ENCODE data around the gene CHST11.

CHST11 gene

GRCh38 chr12:104721039-104721405 is 264.3 kb downstream of the CHST11 start:
- no peak for DNase-seq (ENCODE audit: low spot score)

GRCh38 chr12:104721936-104722335 is 265.2 kb downstream of the CHST11 start:
- DNase-seq (ENCODE audit: low spot score) = no peak

DNA sequence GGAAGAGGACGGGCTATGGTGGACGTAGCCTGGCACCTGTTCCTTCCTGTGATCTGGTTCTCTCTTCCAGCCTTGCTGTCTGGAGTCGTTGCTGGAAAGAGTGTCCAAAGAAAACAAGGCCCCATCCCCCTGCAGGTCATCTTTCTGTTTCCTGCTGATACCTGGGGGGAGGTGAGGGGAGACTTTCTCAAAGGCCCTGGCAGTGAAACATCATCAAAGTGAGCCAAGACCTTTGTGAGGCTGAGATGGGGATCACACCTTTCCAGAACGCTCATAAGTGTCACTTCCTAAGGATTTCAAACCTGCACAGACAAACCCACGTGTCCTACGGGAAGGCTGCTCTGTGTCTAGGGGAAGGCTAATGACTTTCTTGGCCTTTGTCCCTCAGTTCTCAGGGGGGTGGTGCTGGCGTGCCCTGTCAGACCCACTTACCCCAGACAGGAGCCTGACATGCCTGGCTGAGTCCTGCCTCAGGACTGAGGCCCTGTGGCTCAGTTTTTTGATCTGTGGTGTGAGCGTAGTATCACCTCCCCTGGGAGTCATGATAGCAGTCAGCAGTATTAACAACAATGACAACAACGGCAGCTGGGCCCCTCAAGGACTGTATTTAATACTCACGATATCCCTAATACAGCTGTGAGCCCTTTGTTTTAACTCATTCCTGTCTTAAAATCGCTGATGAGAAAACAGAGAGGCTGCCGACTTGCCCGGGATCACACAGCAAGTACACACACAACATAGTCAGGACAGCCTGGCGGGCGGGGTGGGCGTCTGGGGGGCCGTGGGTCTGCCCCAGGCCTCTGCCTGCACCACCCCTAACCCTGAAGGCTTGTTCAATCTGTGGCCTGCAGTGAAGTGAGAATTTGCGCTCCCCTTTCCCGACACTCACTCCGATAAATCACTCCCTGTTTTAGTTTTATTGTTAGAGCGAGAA is 266.1 kb downstream of the CHST11 start:
- DNase-seq (ENCODE audit: low spot score) = no peak

- DNase-seq (ENCODE audit: low spot score) = no peak
Observed at GRCh38 chr12:104723895-104724294, 267.1 kb downstream of the CHST11 start.

- DNase-seq (ENCODE audit: low spot score) = no peak
Observed at GRCh38 chr12:104724992-104725585, 268.3 kb downstream of the CHST11 start.

- DNase-seq (ENCODE audit: low spot score) = no peak
Observed at GRCh38 chr12:104725610-104726009, 268.9 kb downstream of the CHST11 start.

- DNase-seq (ENCODE audit: low spot score) = no peak
Observed at GRCh38 chr12:104727726-104728465, 271.1 kb downstream of the CHST11 start.

DNA sequence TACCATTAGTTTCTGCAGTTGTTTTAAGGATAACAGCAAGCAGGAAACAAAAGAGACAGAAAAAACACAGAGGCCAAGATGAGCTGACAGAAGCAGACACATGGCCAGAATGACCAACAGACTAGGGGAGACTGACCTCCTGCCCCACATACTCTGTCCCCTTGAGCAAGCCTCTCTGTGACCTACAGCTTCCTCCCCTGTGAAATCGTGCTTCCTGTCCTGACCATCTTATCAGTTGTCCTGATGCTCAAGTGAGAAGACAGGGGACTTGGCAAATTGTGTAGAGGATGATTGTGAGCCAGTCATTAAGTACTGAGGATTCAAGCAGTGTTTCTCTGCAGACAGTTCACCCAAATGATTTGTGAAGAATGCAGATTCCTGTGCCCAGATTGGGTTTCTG is 272.3 kb downstream of the CHST11 start:
- DNase-seq (ENCODE audit: low spot score) = no peak

DNA sequence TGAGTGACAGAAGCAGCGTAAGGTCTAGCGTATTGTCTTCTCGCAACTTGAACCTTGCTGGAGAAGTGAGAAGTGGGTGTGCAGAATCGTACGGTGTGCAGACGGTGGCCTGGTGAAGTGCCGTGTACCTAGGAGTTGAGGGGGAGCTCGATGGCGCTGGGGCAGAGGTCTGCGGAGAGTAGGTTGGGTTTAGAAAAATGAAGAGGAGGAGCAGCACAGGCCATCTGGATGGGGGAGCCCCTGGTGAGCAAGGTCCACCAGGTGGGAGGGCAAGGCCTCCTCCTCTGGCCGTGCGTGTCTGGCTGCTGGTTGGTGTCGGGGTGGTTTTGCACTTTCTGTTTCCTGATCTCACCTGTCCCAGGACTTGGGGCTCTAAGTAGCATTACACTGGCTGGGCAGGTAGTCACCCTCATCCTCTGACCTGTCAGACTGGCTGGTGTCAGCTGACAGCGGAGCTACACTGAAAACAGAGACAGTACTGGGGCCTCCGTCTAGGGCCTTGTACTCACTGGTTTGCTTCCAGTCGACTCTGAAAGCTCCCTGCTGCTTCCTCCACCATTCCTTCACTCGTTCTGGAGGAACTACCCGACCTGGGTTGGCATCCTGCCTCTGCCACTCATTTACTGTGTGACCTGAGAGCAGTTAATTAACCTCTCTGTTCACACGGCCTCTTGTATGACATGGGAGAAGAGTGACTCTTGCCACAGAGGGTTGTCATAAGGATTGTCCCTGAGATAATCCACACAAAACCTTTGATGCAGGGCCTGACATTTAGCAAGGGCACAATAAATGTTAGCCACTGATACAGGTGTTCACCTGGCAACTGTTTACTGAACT is 273.1 kb downstream of the CHST11 start:
- DNase-seq (ENCODE audit: low spot score) = no peak

- DNase-seq (ENCODE audit: low spot score) = no peak
Observed at GRCh38 chr12:104730763-104731162, 274.0 kb downstream of the CHST11 start.

- no peak for DNase-seq (ENCODE audit: low spot score)
Observed at GRCh38 chr12:104733717-104734175, 277.0 kb downstream of the CHST11 start.

- DNase-seq (ENCODE audit: low spot score) = no peak
Observed at GRCh38 chr12:104734541-104735095, 277.9 kb downstream of the CHST11 start.

DNA sequence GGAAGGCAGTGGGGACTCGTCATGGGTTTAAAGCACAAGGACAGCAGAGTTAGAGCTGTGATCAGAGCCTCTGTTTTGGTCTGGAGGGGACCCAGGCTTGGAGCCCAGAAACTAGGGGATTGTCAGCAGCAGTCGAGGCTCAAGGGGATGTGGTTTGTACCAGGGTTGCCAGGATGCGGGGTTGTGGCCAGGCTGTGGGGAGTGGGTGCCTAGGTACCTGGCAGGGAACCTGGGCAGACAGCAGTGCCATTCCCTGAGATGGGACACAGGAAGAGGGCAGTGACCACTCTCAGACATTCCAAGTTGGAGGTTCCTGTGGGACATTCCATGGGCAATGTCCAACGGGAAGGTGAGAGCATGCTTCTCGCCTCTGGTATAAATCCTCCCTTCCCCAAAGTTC is 279.1 kb downstream of the CHST11 start:
- no peak for DNase-seq (ENCODE audit: low spot score)

DNA sequence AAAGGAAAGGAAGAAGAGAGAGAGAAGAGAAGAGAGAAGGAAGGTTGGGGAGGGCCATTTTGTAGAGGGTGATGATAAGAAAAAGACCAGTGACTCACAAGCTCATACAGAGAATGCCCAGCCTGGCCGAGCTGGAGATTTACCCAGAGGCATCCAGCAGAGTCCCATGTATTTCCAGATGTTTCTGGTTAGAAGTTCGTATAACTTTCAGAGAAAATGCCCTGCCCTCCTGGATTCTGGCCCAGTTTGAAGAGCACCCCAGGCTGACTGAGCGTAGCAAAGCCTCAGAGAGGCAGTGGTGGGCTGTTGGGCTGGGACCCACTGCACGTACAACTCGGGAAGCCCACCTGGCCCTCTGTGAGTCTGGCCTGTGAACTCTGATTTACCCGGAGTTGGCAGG is 279.6 kb downstream of the CHST11 start:
- DNase-seq (ENCODE audit: low spot score) = no peak

GRCh38 chr12:104737113-104737512 is 280.4 kb downstream of the CHST11 start:
- DNase-seq (ENCODE audit: low spot score) = no peak

- DNase-seq (ENCODE audit: low spot score) = no peak
Observed at GRCh38 chr12:104737791-104738301, 281.1 kb downstream of the CHST11 start.

DNA sequence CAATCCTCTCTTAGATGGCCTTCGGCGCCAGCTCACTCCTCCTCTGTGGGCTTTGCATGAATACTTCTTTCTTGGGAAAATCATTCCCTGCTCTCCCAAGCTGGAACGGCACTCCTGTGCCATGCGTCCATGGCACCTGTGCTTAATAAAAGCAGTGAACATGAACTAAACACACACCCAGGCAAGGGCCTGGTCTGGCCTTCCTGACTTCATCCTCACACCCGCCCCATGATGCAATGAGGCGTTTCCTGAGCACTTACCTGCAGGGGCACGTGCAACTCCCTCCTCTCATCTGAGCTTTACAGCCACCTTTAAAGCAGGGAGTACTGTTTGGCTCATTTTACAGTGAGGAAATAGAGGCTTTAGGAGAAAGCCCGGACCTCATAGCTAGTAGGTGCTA is 281.6 kb downstream of the CHST11 start:
- no peak for DNase-seq (ENCODE audit: low spot score)

DNA sequence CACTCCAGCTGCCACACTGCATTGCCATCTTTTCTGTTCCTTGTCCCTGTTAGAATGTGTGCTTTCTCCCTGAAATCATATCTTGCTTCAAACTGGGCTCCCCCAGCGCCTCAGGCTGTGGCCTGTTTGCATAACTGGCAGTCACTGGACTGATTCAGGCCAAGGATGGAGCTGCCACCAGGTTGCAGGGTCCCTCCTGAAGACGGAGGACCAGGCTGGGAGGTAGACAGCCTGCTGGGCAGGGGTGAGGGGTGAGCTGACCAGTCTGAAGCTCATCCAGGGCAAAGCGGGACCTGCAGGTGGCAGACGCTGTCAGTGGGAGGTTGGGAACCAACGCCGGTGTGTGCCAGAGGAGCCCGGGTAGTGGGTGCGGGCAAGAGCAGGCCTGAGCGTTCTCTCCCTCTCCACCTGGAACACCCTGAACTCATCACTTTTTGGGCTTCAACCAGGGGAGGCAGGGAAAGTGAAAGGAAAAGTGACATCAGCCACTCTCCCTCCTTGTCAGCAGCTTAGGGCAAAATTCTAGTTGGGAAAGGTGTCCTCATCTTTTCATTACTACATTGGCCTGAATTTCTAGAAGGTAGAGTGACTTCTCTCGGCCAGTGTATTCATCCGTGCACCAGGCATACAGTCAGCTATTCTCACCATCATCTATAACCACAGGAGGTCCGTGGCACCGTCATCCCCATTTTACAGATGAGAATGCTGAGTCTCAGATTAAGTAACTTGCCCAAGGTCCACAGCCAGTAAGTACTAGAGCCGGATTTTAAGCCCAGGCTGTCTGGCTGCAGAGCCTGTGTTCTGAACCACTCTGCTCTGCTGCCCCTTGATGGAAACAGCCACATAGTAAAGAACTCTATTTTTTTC is 282.3 kb downstream of the CHST11 start:
- no peak for DNase-seq (ENCODE audit: low spot score)

- peak; percentile 71 for DNase-seq (ENCODE audit: low spot score)
Observed at GRCh38 chr12:104740668-104741067, 283.9 kb downstream of the CHST11 start.

DNA sequence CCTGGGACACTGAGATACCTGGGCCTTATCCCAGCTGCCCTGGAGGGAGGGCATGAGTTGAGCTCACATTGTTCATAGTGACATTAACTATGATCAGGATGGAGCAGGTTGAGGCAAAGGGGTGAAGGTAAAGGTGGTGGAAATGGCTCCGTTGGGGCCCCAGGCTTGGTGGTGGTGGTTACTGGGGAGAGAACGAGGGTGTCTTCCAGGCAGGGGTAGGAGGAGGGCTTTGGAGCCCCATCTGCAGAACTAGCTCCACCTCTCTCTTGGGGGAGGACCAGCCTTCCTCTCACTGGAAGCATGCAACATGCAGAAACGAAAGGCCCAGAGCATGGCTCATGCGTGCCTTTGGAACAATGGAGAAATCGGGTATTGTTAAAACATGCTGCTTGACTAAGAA is 284.3 kb downstream of the CHST11 start:
- peak; percentile 30 for DNase-seq (ENCODE audit: low spot score)

Data from globus pallidus (tissue), 1 donor.